GM19397 (cell line): ENCODE measurements around the gene PRM2.

Experiments
- ATAC-seq: cut with Tn5 transposase; IDR thresholded peaks from one replicate; pipeline ENCODE4 v1.9.1; 2021; ENCODE audit warnings: mild to moderate bottlenecking, moderate library complexity; ENCODE audit not compliant: unreplicated experiment

Gene PRM2

GRCh38 chr16:11276143-11276895 is at the start of gene PRM2:
PRM2 (minus strand) TSS chr16:11276480; CDS start chr16:11276370, 110 bp downstream.
- no peak for ATAC-seq

GRCh38 chr16:11325404-11326083 is 49.3 kb upstream of the PRM2 start:
- no peak for ATAC-seq

- ATAC-seq = no peak
These were observed 47.5 kb upstream of the PRM2 start for GRCh38 chr16:11323551-11324336.

GRCh38 chr16:11322823-11323222 is 46.5 kb upstream of the PRM2 start:
- no peak for ATAC-seq

GRCh38 chr16:11321662-11322061 is 45.4 kb upstream of the PRM2 start:
- ATAC-seq = no peak

- ATAC-seq = no peak
These were observed 43.9 kb upstream of the PRM2 start for GRCh38 chr16:11320170-11320569.

GRCh38 chr16:11319529-11320146 is 43.4 kb upstream of the PRM2 start:
- ATAC-seq = no peak

GRCh38 chr16:11318817-11319216 is 42.5 kb upstream of the PRM2 start:
- no peak for ATAC-seq

- ATAC-seq = no peak
These were observed 40.2 kb upstream of the PRM2 start for GRCh38 chr16:11316331-11317015.

- ATAC-seq = no peak
These were observed 39.2 kb upstream of the PRM2 start for GRCh38 chr16:11315510-11315909.

GRCh38 chr16:11314309-11314894 is 38.1 kb upstream of the PRM2 start:
- no peak for ATAC-seq

GRCh38 chr16:11313493-11314308 is 37.4 kb upstream of the PRM2 start:
- ATAC-seq = no peak

- ATAC-seq = no peak
These were observed 36.6 kb upstream of the PRM2 start for GRCh38 chr16:11312718-11313492.

GRCh38 chr16:11310997-11311561 is 34.8 kb upstream of the PRM2 start:
- no peak for ATAC-seq

- ATAC-seq = no peak
These were observed 34.3 kb upstream of the PRM2 start for GRCh38 chr16:11310634-11310977.

- ATAC-seq = peak; percentile 29
These were observed 33.8 kb upstream of the PRM2 start for GRCh38 chr16:11309895-11310633.

GRCh38 chr16:11308493-11309283 is 32.4 kb upstream of the PRM2 start:
- peak; percentile 38 for ATAC-seq
